HUES64 (cell line): ENCODE measurements around the gene CPA4.

Source experiments
- H3K27ac ChIP-seq: 2 replicates; pipeline ENCODE4 v1.7.0; 2013; ENCODE audit warnings: low read depth, low read length, inconsistent platforms
- H3K27me3 ChIP-seq: 2 replicates; pipeline ENCODE4 v1.6.1; 2013; ENCODE audit warnings: mild to moderate bottlenecking, low read length; ENCODE audit not compliant: insufficient read depth
- H3K36me3 ChIP-seq: 2 replicates; pipeline ENCODE4 v1.6.1; 2013; ENCODE audit warnings: mild to moderate bottlenecking, low read length; ENCODE audit not compliant: insufficient read depth
- H3K4me1 ChIP-seq: 2 replicates; pipeline ENCODE4 v1.6.1; 2013; ENCODE audit warnings: mild to moderate bottlenecking, low read length, moderate library complexity; ENCODE audit not compliant: insufficient read depth
- H3K4me3 ChIP-seq: 2 replicates; pipeline ENCODE4 v1.5.1; 2013; ENCODE audit warnings: mild to moderate bottlenecking, low read length, moderate library complexity
- H3K9ac ChIP-seq: 2 replicates; pipeline ENCODE4 v1.6.1; 2013; ENCODE audit warnings: mild to moderate bottlenecking, low read depth, low read length
- H3K9me3 ChIP-seq: 2 replicates; pipeline ENCODE4 v1.6.1; 2013; ENCODE audit warnings: low read depth, low read length; ENCODE audit not compliant: insufficient read depth
- WGBS: fragments of 150-250, 120-280 bp; methylation state at CpG from one replicate; pipeline ENCODE4 v1.1.7; 2013; ENCODE audit warnings: missing lambda C conversion rate; 5-methylcytosine and 5-hydroxymethylcytosine counted together

CPA4 gene

DNA sequence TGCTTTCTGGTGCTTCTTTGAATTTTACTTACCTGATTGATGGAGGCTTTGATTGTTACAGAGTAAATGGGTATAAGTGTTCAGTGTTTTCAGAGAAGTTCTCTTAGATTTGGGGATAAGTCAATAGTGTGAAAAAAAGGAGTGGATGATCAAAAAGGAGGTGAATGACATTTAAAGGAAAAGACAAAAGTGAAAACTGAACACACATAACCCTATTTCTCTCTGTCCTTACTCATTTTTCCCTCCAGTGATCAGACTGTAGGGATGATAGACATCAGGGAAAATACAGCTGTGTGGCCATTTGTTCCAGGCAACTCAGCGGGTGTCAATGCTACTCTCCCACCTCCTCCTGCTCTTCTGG, 26.0 kb upstream of the CPA4 start:
- Histone ChIP-seq H3K4me3 (no peak overlapping the region), H3K9me3 (no peaks in the 10 kb centered on the region), H3K27ac (no peak overlapping the region), H3K27me3 (no peaks in the 10 kb centered on the region), H3K4me1 (peaks cover 28% of the 10 kb centered on the region), H3K9ac (no peak overlapping the region), H3K36me3 (no peaks in the 10 kb centered on the region)
- 93% methylated on average over 1 of the region's 1 CpG for WGBS

DNA sequence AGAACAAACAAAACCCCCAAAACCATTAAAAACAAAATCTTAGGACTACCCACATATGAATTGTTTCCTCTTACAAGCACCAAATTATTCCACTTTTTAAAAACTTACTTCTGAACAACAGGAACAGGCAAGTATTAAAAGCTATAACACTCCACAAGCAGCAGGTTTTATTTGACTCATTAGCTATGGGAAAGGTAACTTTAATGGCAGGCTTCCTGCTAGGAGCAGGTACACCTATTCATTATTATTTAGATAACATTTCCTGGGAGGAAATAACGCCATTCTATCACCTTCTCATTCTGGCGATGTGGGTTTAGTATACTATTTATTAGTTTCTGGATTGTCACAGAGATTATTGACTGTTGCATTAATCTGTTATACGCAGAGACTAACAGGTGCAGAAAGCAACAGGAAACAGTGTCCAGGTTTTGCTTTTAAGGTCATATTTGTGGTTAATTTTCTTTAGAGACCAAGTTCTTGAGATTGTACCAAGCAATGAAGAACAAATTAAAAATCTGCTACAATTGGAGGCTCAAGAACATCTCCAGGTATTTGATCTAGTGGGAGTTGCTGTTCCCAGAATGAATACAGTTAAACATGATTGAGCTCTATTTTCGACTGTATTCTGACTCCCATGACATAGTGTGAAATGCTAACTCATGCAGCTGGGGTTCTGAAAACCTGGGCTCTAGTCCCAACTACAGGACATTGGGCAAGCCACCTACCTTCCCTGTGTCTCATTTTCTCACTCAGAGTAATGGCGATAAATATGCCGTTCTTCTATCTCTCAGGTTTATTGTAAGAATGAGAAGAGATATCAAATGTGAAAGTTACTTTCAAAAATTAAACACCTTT, 24.3 kb upstream of the CPA4 start:
- Histone ChIP-seq H3K27me3 (no peaks in the 10 kb centered on the region), H3K9ac (no peak overlapping the region), H3K36me3 (no peaks in the 10 kb centered on the region), H3K27ac (no peak overlapping the region), H3K9me3 (no peaks in the 10 kb centered on the region), H3K4me1 (peaks cover 29% of the 10 kb centered on the region), H3K4me3 (no peak overlapping the region)
- 88% methylated on average over 3 of the region's 6 CpGs for WGBS

DNA sequence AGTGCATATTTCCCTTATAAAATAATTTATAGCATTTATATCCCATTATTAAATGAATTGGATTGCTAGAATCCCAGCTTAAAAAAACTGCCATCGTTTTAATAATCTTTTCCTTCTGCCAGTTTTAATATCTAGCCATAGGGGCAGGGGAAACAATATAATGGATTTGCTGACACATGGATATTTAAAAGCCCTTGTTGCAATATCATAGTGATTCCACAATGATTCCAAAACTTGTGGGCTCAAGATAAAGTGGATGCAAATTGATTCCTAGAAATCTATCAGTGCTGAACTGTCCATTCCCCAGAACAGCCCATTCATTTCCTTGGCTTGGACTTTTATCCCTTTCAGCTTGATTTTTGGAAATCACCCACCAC, 23.7 kb upstream of the CPA4 start:
- no peak overlapping the region for H3K4me3 ChIP-seq
- H3K9ac ChIP-seq, result no peak overlapping the region
- WGBS, result no CpG with 5 or more reads among the region's 1 CpG
- H3K27ac ChIP-seq, result no peak overlapping the region
- H3K36me3 ChIP-seq, result no peaks in the 10 kb centered on the region
- H3K9me3 ChIP-seq, result no peaks in the 10 kb centered on the region
- no peaks in the 10 kb centered on the region for H3K27me3 ChIP-seq
- peaks cover 29% of the 10 kb centered on the region for H3K4me1 ChIP-seq

DNA sequence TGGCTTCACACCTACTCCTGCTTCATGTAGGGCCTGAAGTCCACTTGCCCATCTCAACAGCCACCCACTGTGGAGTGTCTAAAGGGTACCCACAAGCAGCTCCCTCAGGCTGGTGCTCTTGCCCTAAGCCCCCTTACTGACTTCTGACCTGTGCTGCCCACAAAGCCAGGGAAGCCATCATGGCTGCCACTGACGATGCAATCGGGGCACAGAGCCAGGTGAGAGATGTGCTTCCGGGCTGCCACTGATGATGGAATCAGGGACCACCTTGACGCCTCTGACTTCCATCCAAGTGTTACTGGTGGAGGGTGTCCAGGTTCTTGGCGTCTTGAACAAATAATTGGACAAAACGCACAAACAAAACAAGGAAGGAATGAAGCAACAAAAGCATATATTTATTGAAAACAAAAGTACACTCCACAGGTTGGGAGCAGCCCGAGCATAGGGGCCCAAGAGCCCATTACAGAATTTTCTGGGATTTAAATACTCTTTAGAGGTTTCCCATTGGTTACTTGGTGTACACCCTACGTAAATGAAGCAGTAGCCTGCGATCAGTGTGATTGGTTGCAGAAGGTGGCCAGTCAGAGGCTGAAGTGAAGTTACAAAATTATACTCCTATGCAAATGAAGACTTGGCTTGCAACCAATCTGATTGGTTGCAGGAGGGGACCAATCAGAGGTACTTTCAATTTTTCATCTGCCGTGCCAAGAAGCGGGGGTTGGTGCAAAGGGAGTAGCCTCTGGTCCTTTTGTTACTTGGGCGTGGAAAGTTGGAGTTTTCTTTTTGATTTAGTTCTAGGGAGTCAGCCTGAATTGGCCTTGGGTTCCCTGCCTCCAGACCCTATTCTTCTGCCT, 21.8 kb upstream of the CPA4 start:
- H3K27me3 ChIP-seq, result no peaks in the 10 kb centered on the region
- H3K4me1 ChIP-seq, result peaks cover 43% of the 10 kb centered on the region
- peak overlapping the region; percentile 97; the same call in 1 of the 2 replicates for H3K27ac ChIP-seq
- 93% methylated on average over 12 of the region's 12 CpGs for WGBS
- H3K9ac ChIP-seq, result no peak overlapping the region
- no peaks in the 10 kb centered on the region for H3K9me3 ChIP-seq
- no peak overlapping the region for H3K4me3 ChIP-seq
- H3K36me3 ChIP-seq, result no peaks in the 10 kb centered on the region

DNA sequence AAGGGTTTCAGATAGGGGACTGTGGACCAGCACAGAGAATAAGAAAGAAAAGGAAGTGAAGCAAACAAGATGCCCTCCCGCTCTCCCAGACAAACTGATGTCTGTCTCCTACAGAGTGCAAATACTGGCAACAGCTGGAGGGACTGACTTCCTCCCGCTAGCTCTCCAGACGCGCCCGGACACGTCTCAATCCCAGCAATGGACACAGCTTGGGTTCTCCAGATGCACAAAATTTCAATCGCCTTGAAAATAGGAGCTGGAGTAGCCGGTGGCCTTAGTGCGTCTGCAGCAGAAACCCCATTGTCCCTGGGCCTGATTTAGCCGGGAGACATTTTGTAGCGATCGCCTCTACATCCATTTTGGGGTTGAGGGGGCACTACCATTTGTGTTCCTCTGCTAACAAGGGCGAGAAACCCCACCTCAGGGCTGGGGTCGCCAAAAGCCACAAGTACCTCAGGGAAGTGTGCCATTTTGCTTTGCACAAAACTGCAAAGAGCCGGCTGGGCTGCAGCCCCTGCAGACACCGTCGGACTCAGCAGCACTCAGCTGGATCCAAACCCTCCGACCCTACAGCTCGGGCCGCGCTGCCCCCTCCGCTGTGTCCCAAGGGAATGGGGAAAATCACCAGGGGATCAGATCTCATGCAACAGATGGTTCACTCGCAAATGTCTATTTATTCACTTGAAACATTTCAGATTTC, 20.4 kb upstream of the CPA4 start:
- H3K27ac ChIP-seq, result peak overlapping the region; percentile 97
- no peaks in the 10 kb centered on the region for H3K36me3 ChIP-seq
- peak overlapping the region; percentile 30 for H3K4me3 ChIP-seq
- H3K4me1 ChIP-seq, result peaks cover 46% of the 10 kb centered on the region
- peak overlapping the region; percentile 85 for H3K9ac ChIP-seq
- no peaks in the 10 kb centered on the region for H3K27me3 ChIP-seq
- 52% methylated on average over 23 of the region's 23 CpGs for WGBS
- no peaks in the 10 kb centered on the region for H3K9me3 ChIP-seq

DNA sequence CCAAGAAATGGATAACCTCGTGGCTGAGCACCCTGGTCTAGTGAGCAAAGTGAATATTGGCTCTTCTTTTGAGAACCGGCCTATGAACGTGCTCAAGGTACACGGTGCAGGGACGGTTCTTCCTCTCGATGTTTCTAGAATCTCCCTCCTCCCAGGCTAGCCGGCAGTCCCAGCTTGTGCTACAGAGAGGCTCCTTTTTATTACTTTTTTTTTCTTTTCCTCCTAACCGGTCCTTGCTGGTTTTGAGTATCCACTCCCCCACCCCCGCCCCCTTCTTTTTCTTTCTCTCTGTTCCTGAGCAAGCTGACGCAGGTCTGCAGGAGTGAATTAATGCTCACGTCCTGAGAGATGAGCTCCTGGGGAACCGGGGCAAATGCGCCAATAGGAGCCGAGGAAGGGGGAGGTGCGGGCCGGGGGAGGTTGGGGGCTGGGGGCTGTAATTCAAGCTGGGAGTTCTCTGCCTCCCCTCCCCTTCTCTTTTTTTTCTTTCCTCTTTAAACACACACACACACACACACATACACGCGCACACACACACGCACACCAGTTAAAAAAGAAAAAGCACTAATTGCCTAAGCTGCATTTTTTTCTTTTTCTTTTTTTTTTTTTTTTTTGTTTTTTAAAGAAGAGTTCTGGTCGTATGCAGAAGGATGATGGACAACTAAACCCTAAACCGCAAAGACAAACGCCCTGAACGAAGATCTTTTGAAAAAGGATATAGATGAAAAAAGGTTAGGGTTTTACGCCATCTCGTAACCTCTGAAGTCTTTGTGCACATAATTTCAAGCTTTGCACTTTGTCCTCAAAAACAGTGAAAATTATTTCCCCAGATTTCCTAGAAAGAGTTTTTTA, 19.7 kb upstream of the CPA4 start:
- Histone ChIP-seq H3K36me3 (no peaks in the 10 kb centered on the region), H3K9ac (peak overlapping the region; percentile 85), H3K27ac (peak overlapping the region; percentile 97), H3K27me3 (no peaks in the 10 kb centered on the region), H3K9me3 (no peaks in the 10 kb centered on the region), H3K4me3 (peak overlapping the region; percentile 38), H3K4me1 (peaks cover 49% of the 10 kb centered on the region)
- WGBS, result 7% methylated on average over 23 of the region's 25 CpGs

DNA sequence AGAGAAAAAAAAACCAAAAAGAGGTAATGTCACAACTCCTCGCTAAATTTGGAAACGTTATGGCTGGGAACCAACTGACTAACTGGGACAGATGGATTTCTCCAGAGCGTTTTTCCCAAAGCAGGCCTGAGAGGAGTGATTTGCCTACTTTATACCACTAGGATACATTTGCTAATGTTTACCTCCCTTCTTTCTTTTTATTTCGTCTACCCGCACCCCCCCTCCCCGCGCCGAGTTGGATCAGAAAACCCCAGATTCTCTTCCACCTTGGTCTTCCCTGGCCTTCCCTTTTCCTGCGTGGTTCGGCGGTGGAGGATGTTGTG, 19.1 kb upstream of the CPA4 start:
- H3K4me1 ChIP-seq, result peaks cover 50% of the 10 kb centered on the region
- 14% methylated on average over 8 of the region's 11 CpGs for WGBS
- H3K4me3 ChIP-seq, result peak overlapping the region; percentile 38
- H3K27me3 ChIP-seq, result no peaks in the 10 kb centered on the region
- peak overlapping the region; percentile 69 for H3K9ac ChIP-seq
- H3K27ac ChIP-seq, result peak overlapping the region; percentile 78
- no peaks in the 10 kb centered on the region for H3K9me3 ChIP-seq
- H3K36me3 ChIP-seq, result no peaks in the 10 kb centered on the region

DNA sequence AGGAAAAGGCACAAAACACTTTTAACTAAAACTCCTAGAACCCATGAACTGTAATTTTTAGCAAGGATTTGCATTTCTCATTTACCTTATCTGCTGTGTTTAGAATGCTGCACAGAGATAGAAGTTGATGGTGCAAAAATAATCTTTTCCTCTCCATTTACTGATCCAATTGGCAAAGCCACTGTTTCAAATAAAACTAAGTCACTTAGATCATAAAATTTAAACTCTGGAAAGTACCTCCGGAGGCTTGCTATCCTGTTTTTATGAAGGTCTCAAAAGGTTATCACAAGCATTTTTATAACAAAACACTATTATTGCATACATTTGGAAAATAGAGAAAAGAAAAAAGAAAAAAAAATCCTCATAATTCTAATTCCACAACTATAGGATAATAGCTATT, 18.7 kb upstream of the CPA4 start:
- H3K4me3 ChIP-seq, result peak overlapping the region; percentile 38
- H3K4me1 ChIP-seq, result peaks cover 50% of the 10 kb centered on the region
- peak overlapping the region; percentile 78 for H3K27ac ChIP-seq
- peak overlapping the region; percentile 69; the same call in 1 of the 2 replicates for H3K9ac ChIP-seq
- no peaks in the 10 kb centered on the region for H3K9me3 ChIP-seq
- no peaks in the 10 kb centered on the region for H3K27me3 ChIP-seq
- WGBS, result 100% methylated on average over 1 of the region's 1 CpG
- no peaks in the 10 kb centered on the region for H3K36me3 ChIP-seq

DNA sequence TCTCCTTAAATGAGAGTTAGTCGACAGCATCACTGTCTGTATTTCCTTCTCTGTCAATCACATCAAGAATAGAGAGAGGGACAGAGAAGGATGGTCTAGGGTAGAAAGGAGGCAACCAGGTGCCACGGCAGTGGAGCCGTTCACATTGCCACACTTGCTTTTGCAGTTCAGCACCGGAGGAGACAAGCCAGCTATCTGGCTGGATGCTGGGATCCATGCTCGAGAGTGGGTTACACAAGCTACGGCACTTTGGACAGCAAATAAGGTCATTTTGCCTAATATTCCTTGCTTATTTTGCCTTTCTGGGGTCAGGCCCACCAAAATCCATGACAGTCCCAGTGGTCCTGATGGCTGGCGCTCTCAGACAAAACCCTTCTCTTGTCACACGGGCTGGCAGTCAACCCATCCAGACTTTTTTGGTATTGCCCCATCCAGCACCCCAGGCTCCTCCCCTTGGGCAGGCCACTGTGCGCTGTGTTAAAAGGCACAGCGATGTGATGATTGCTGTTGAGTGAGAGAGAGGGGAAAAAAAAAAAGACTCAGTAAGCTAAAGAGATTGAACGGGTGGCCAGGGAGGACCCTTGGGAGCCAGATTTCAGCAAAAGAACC, 17.9 kb upstream of the CPA4 start:
- H3K4me1 ChIP-seq, result peaks cover 50% of the 10 kb centered on the region
- H3K36me3 ChIP-seq, result no peaks in the 10 kb centered on the region
- H3K27ac ChIP-seq, result no peak overlapping the region
- H3K9ac ChIP-seq, result no peak overlapping the region; the same call in 1 of the 2 replicates
- H3K4me3 ChIP-seq, result no peak overlapping the region
- H3K9me3 ChIP-seq, result no peaks in the 10 kb centered on the region
- WGBS, result 68% methylated on average over 11 of the region's 11 CpGs
- H3K27me3 ChIP-seq, result no peaks in the 10 kb centered on the region

DNA sequence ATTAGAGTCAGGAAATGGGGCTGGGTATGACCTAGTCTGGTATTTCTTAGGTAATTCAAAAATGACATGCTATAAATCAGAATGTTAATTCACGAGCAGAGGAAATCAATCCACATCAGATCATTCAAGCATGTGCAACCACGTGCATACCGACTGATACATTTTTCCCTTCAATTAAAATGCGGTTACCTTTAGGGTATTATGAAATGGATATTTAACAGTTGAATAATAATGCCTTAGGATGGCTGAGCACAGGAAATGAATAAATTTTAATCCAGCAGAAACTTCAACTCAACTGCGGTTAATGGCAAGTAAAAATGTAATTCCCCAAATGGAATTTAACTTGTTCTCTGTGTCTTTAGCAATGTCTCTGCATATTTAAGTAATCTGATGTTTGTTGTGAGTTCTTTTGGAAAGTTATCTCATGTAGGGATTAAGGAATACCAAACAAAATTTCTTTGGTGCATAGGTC, 17.1 kb upstream of the CPA4 start:
- H3K9me3 ChIP-seq, result no peaks in the 10 kb centered on the region
- peaks cover 50% of the 10 kb centered on the region for H3K4me1 ChIP-seq
- H3K9ac ChIP-seq, result no peak overlapping the region; the same call in 1 of the 2 replicates
- H3K27ac ChIP-seq, result no peak overlapping the region
- H3K4me3 ChIP-seq, result no peak overlapping the region
- 95% methylated on average over 4 of the region's 5 CpGs for WGBS
- no peaks in the 10 kb centered on the region for H3K27me3 ChIP-seq
- no peaks in the 10 kb centered on the region for H3K36me3 ChIP-seq
